ENCODE measurements around the gene LYRM4.
"Not testable (repeated sequence)": the region's sequence is repeated elsewhere in the genome, so short reads cannot be mapped to it uniquely, and the experiment has no call there.

Gene LYRM4

GRCh38 chr6:5068153-5068751 is 192.5 kb downstream of the LYRM4 start:
- in situ Hi-C loops (cut with HindIII; ENCODE audit: low pct_unique_long_range_greater_than_20kb, low sequenced_read_pairs): no loop called here
- DNase-seq (ENCODE audit: low read depth in 1 of 2, low spot score in 1 of 2): no peak
- no peak for TF ChIP-seq JUND (IDR thresholded peaks at IDR 0.05; ENCODE audit: low read depth)

DNA sequence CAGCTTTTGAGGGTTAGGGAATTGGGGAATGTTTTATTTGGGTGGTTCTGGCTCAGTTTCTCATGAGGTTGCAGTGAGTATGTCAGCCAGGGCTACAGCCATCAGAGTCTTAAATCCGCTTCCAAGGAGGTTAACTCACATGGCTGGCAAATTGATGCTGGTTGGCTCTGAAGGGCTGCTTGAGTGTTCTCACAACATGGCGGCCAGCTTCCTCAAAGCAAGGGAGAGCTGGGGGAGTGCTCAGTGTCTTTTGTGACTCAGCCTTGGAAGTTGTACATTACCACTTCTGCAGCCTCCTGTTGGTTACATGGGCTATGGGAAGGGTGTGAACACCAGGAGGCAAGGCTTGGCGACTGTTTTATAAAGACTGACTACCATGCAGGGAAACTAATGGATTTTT is 193.4 kb downstream of the LYRM4 start:
- in situ Hi-C loops (cut with HindIII; ENCODE audit: low pct_unique_long_range_greater_than_20kb, low sequenced_read_pairs): no loop called here
- no peak for DNase-seq (ENCODE audit: low read depth in 1 of 2, low spot score in 1 of 2)
- TF ChIP-seq JUND (IDR thresholded peaks at IDR 0.05; ENCODE audit: low read depth): no peak

GRCh38 chr6:5066456-5067093 is 194.2 kb downstream of the LYRM4 start:
- in situ Hi-C loops (cut with HindIII; ENCODE audit: low pct_unique_long_range_greater_than_20kb, low sequenced_read_pairs): no loop called here
- no peak for DNase-seq (ENCODE audit: low read depth in 1 of 2, low spot score in 1 of 2)
- no peak for TF ChIP-seq JUND (IDR thresholded peaks at IDR 0.05; ENCODE audit: low read depth)

DNA sequence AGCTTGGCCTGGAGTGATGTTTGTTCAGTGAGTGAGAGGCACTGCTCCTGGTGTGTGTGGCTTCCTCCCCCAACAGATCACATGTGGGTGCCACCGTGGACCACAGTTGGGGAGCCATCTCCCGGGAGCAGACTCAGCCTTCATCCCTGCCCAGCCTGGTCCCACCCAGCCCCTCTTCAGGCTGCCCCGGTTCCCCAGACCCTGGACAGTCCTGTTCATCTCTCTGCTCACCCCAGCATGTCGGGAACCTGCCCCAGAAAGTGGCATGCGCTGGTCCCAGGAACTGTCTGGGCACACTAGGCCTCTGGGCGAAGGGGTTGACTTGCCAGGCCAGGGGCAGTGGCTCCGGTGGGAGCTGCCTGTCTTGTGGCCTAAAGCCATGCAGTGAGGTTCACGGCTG is 197.1 kb downstream of the LYRM4 start:
- TF ChIP-seq JUND (IDR thresholded peaks at IDR 0.05; ENCODE audit: low read depth): no peak
- DNase-seq (ENCODE audit: low read depth in 1 of 2, low spot score in 1 of 2): no peak
- in situ Hi-C loops (cut with HindIII; ENCODE audit: low pct_unique_long_range_greater_than_20kb, low sequenced_read_pairs): no loop called here

DNA sequence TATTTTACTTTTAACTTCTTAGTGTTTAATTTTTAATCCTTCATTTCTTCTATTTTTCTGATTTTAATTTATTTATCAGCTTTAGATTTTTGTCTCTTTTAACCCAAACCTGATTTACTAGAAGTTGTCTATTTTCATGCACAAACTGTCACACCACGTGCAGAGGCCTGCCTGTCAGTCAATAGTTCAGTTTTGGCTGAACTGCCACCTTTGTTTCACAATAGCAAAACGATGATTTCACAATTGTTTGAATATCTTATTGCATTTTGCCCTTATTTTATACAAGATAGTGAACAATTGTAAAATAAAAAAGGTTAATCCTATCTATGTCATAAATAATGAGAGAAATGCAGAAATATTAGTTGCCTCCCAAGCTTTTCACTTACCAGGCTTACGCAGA is 199.6 kb downstream of the LYRM4 start:
- no peak for TF ChIP-seq JUND (IDR thresholded peaks at IDR 0.05; ENCODE audit: low read depth)
- DNase-seq (ENCODE audit: low read depth in 1 of 2, low spot score in 1 of 2): no peak
- in situ Hi-C loops (cut with HindIII; ENCODE audit: low pct_unique_long_range_greater_than_20kb, low sequenced_read_pairs): no loop called here

DNA sequence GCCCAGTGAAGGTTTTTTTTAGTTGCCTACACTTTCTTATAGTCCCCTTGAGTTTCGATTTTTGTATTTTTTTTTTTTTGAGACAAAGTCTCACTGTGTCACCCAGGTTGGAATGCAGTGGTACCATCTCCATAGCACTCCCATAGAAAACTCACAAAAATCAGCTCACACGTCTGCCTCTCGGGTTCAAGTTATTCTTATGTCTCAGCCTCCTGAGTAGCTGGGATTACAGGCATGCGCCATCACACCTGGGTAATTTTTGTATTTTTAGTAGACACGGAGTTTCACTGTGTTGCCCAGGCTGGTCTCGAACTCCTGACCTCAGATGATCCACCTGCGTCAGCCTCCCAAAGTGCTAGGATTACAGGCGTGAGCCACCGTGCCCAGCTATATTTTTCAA is 200.3 kb downstream of the LYRM4 start:
- in situ Hi-C loops (cut with HindIII; ENCODE audit: low pct_unique_long_range_greater_than_20kb, low sequenced_read_pairs); DNase-seq (ENCODE audit: low read depth in 1 of 2, low spot score in 1 of 2): not testable (repeated sequence)

GRCh38 chr6:5059036-5059896 is 201.5 kb downstream of the LYRM4 start:
- in situ Hi-C loops (cut with HindIII; ENCODE audit: low pct_unique_long_range_greater_than_20kb, low sequenced_read_pairs): no loop called here
- no peak for DNase-seq (ENCODE audit: low read depth in 1 of 2, low spot score in 1 of 2)
- TF ChIP-seq JUND (IDR thresholded peaks at IDR 0.05; ENCODE audit: low read depth): no peak
